A549 (cell line): ENCODE data around the gene CEP78. TPM values are rescaled to one million over a fixed set of nuclear protein-coding genes. Genes with fewer than 3 reads are reported as not detected.

Experiments used
- ATAC-seq, 2 experiments: fragments of 200-7000 bp in 1 of 2; fragments of >200 bp in 1 of 2; cut with Nextera tagmentation in 1 of 2; cut with Tn5 transposase in 1 of 2; 3 replicates each; pipeline versions ENCODE4 v1.8.0 to v1.9.1; 2018 to 2020; ENCODE audit warnings: mild to moderate bottlenecking in 1 of 2, moderate library complexity in 1 of 2
- CTCF ChIA-PET: fragments of 300-600 bp; sonication (Branson Sonifier 250); formaldehyde crosslinking; extraction: SDS; loops from one replicate; lab custom pipeline; 2021; ENCODE audit warnings: antibody characterized with exemption, inconsistent platforms; lab: Yijun Ruan, JAX
- POLR2A ChIA-PET: fragments of 350-600 bp; formaldehyde crosslinking; extraction: SDS; loops from one replicate; lab custom pipeline; 2021; ENCODE audit warnings: antibody characterized with exemption, inconsistent platforms; lab: Yijun Ruan, JAX
- DNase-seq, 2 experiments: peaks; one replicate each; pipeline versions ENCODE4 v3.0.0 to v3.0.0-alpha.2; 2011 to 2016; ENCODE audit warnings: low read depth in 1 of 2, low spot score in 1 of 2
- FAIRE-seq: peaks from 2 replicates; lab custom pipeline; 2011; peaks lifted over from hg19 to GRCh38; lab: Jason Lieb, UNC
- H3K27ac ChIP-seq, 2 experiments: fragments of >200 bp; sonication (Bioruptor Twin); formaldehyde crosslinking; 3 replicates each; pipeline ENCODE4 v1.5.1; 2016 to 2017
- H3K4me1 ChIP-seq: fragments of >200 bp; sonication (Bioruptor Twin); formaldehyde crosslinking; 3 replicates; pipeline ENCODE4 v1.6.1; 2016
- H3K4me2 ChIP-seq: fragments of >200 bp; sonication (Bioruptor Twin); formaldehyde crosslinking; 3 replicates; pipeline ENCODE4 v1.6.1; 2016
- H3K4me3 ChIP-seq: fragments of >200 bp; sonication (Bioruptor Twin); formaldehyde crosslinking; 3 replicates; pipeline ENCODE4 v1.5.1; 2016
- H3K9me3 ChIP-seq: fragments of >200 bp; sonication (Bioruptor Twin); formaldehyde crosslinking; 3 replicates; pipeline ENCODE4 v1.6.1; 2016
- CBX8 ChIP-seq: fragments of 200-600 bp; sonication (generic); IDR thresholded peaks from 2 replicates; pipeline ENCODE4 v1.6.1; 2016
- CHD2 ChIP-seq: fragments of 150-350 bp; IDR thresholded peaks from 2 replicates; pipeline ENCODE4 v1.6.1; 2014; ENCODE audit warnings: low read length; ENCODE audit not compliant: partially characterized antibody
- E2F6 ChIP-seq: IDR thresholded peaks from 2 replicates; pipeline ENCODE4 v1.6.1; 2012; ENCODE audit warnings: low read depth, borderline replicate concordance
- ELK1 ChIP-seq: fragments of 150-350 bp; IDR thresholded peaks from 2 replicates; pipeline ENCODE4 v1.6.1; 2014; ENCODE audit warnings: low read depth, mild to moderate bottlenecking, low read length
- FOSB ChIP-seq: fragments of 250-450 bp; sonication (Bioruptor Pico); IDR thresholded peaks from 2 replicates; pipeline ENCODE4 v1.5.0; 2020; ENCODE audit warnings: mild to moderate bottlenecking, moderate library complexity
- HDAC2 ChIP-seq: fragments of 200-600 bp; sonication (generic); IDR thresholded peaks from 2 replicates; pipeline ENCODE4 v1.6.1; 2016
- HES2 ChIP-seq: fragments of >200 bp; sonication (Bioruptor Twin); formaldehyde crosslinking; IDR thresholded peaks from 2 replicates; pipeline ENCODE4 v1.6.1; 2016
- HEYL ChIP-seq: fragments of 250-450 bp; sonication (Bioruptor Pico); IDR thresholded peaks from 2 replicates; pipeline ENCODE4 v1.8.0; 2021; ENCODE audit warnings: mild to moderate bottlenecking, moderate library complexity
- HMGXB4 ChIP-seq: fragments of 250-450 bp; sonication (Bioruptor Pico); IDR thresholded peaks from 2 replicates; pipeline ENCODE4 v1.5.0; 2021; ENCODE audit warnings: mild to moderate bottlenecking, moderate library complexity, borderline replicate concordance
- JUNB ChIP-seq: fragments of >200 bp; sonication (Bioruptor Twin); formaldehyde crosslinking; IDR thresholded peaks from 2 replicates; pipeline ENCODE4 v1.6.1; 2016
- KDM1A ChIP-seq: fragments of 200-600 bp; sonication (generic); IDR thresholded peaks from 2 replicates; pipeline ENCODE4 v1.6.1; 2016; ENCODE audit warnings: low read depth, mild to moderate bottlenecking
- MAFK ChIP-seq: fragments of 450-650 bp; IDR thresholded peaks from 2 replicates; pipeline ENCODE4 v1.6.1; 2014; ENCODE audit not compliant: partially characterized antibody
- NFE2L2 ChIP-seq: fragments of 150-350 bp; conservative IDR thresholded peaks from 2 replicates; pipeline ENCODE4 v1.6.1; 2014; ENCODE audit warnings: low read length
- PHF8 ChIP-seq: fragments of 200-600 bp; sonication (generic); IDR thresholded peaks from 2 replicates; pipeline ENCODE4 v1.6.1; 2016; ENCODE audit warnings: low read depth, mild to moderate bottlenecking, antibody characterized with exemption, moderate library complexity, borderline replicate concordance
- POLR2AphosphoS2 ChIP-seq: conservative IDR thresholded peaks from 2 replicates; pipeline ENCODE4 v1.6.1; 2012; ENCODE audit warnings: low read length, improper control_type of control experiment, inconsistent platforms
- RAD21 ChIP-seq, 2 experiments: fragments of >200 bp in 1 of 2; sonication (Bioruptor Twin) in 1 of 2; formaldehyde crosslinking in 1 of 2; IDR thresholded peaks in 1 of 2; conservative IDR thresholded peaks in 1 of 2; 2 replicates in 1 of 2; 3 replicates in 1 of 2; pipeline ENCODE4 v1.6.1; 2012 to 2018; ENCODE audit warnings: inconsistent platforms in 1 of 2
- REST ChIP-seq: fragments of 200-600 bp; sonication (generic); IDR thresholded peaks from 2 replicates; pipeline ENCODE4 v1.6.1; 2016; ENCODE audit warnings: antibody characterized with exemption, mild to moderate bottlenecking, moderate library complexity
- SMC3 ChIP-seq: fragments of >200 bp; sonication (Bioruptor Twin); formaldehyde crosslinking; IDR thresholded peaks from 3 replicates; pipeline ENCODE4 v1.6.1; 2018; ENCODE audit warnings: inconsistent platforms
- SREBF2 ChIP-seq: fragments of 450-650 bp; IDR thresholded peaks from 2 replicates; pipeline ENCODE4 v1.6.1; 2014; ENCODE audit warnings: mild to moderate bottlenecking, moderate library complexity
- WGBS: methylation state at CpG from one replicate; pipeline ENCODE4 v1.1.6; 2017; ENCODE audit errors: missing lambda C conversion rate; 5-methylcytosine and 5-hydroxymethylcytosine counted together
- polyA plus RNA-seq, 4 experiments: library from polyadenylated mRNA; depleted of rRNA in 3 of 4; stranded (reverse); fragments of >200 nt; fragmentation: RNase III in 1 of 4; extraction: RNeasy Plus Mini Kit Qiagen cat#74134 plus additional on column Dnase treatment in 1 of 4; gene quantifications; 2 replicates in 3 of 4; 3 replicates in 1 of 4; pipeline ENCODE4 v1.2.3, GENCODE V29; 2011 to 2017

Gene CEP78
- polyA plus RNA-seq, 2 of the 4 experiments (the other 2 are of a cell fraction), result 16.5 to 28.9 TPM

- Histone ChIP-seq H3K4me2 (no peak overlapping the region), H3K9me3 (no peaks in the 10 kb centered on the region), H3K4me1 (no peaks in the 10 kb centered on the region), H3K4me3 (no peak overlapping the region), H3K27ac (no peak overlapping the region)
- TF ChIP-seq HMGXB4 (no peak), HES2 (no peak), POLR2AphosphoS2 (no peak), MAFK (no peak), SREBF2 (no peak), CBX8 (no peak), SMC3 (no peak), E2F6 (no peak), KDM1A (no peak), ELK1 (no peak)
- ATAC-seq (no peak), FAIRE-seq (no peak), DNase-seq (no peak)
- ChIA-PET CTCF (no interaction called here), POLR2A (no interaction called here)
- WGBS, result 85% methylated on average over 1 of the region's 1 CpG
Observed at GRCh38 chr9:78245401-78245800, 9.5 kb downstream of the CEP78 start.

GRCh38 chr9:78248635-78249034 is 12.8 kb downstream of the CEP78 start:
- H3K27ac ChIP-seq, result no peak overlapping the region
- DNase-seq, result no peak
- FAIRE-seq, result no peak
- TF ChIP-seq RAD21 (conservative IDR thresholded peaks at IDR 0.05 in 1 of 2, IDR thresholded peaks at IDR 0.05 in 1 of 2), result no peak
- TF ChIP-seq JUNB, result no peak
- no peak for TF ChIP-seq CHD2
- no peak for TF ChIP-seq HMGXB4
- no peak for TF ChIP-seq PHF8
- TF ChIP-seq HEYL (CRISPR knock-in tag), result no peak
- TF ChIP-seq FOSB (CRISPR knock-in tag), result no peak
- no peak for TF ChIP-seq NFE2L2
- no peak for TF ChIP-seq HDAC2
- no peak for TF ChIP-seq REST
- TF ChIP-seq, all 56 proteins: peak for 0
- Histone ChIP-seq H3K4me2 (no peak overlapping the region), H3K4me3 (no peak overlapping the region), H3K9me3 (no peaks in the 10 kb centered on the region), H3K4me1 (no peaks in the 10 kb centered on the region)
- POLR2A ChIA-PET, result no interaction called here
- ATAC-seq, result no peak
- CTCF ChIA-PET, result interaction anchor here (1.0 to 1.2 kb wide), 3 partner anchors 9 to 12 kb away, joined by 3 read pairs; partner anchors contain the start of gene CEP78
- 90% methylated on average over 1 of the region's 1 CpG for WGBS
